Kidney (tissue), 14 donors: ENCODE data around the gene RHCG. TPM values are rescaled to one million over a fixed set of nuclear protein-coding genes. Genes with fewer than 3 reads are reported as not detected.

Experiments
- DNase-seq, 5 donors: peaks; one replicate each; pipeline ENCODE4 v3.0.0-alpha.2; 2013 to 2020
- FAIRE-seq: peaks from 2 replicates; lab custom pipeline; 2012; peaks lifted over from hg19 to GRCh38; lab: Jason Lieb, UNC
- H3K27ac ChIP-seq, 2 donors: one replicate each; pipeline ENCODE4 v1.7.0; 2013; ENCODE audit warnings: low read depth in 2 of 2, low read length in 2 of 2, inconsistent platforms in 1 of 2
- H3K27me3 ChIP-seq: one replicate; pipeline ENCODE4 v1.7.1; 2013; ENCODE audit warnings: low read length, inconsistent platforms; ENCODE audit not compliant: control insufficient read depth, insufficient read depth
- H3K36me3 ChIP-seq, 3 donors: one replicate each; pipeline versions ENCODE4 v1.7.0 to v1.7.1; 2013; ENCODE audit warnings: low read length in 3 of 3, control low read depth in 1 of 3, inconsistent platforms in 1 of 3; ENCODE audit not compliant: insufficient read depth in 3 of 3, control insufficient read depth in 2 of 3
- H3K4me1 ChIP-seq, 3 donors: one replicate each; pipeline versions ENCODE4 v1.7.0 to v1.7.1; 2013; ENCODE audit warnings: low read length in 3 of 3, inconsistent platforms in 1 of 3, low read depth in 1 of 3; ENCODE audit not compliant: control insufficient read depth in 2 of 3, insufficient read depth in 2 of 3
- H3K4me3 ChIP-seq, 3 donors: one replicate each; pipeline versions ENCODE4 v1.7.0 to v1.8.1; 2013; ENCODE audit warnings: low read length in 3 of 3, control low read depth in 1 of 3, inconsistent platforms in 1 of 3
- H3K9ac ChIP-seq, 3 donors: one replicate each; pipeline versions ENCODE4 v1.7.0 to v1.7.1; 2013; ENCODE audit warnings: low read length in 3 of 3, control low read depth in 1 of 3, inconsistent platforms in 1 of 3
- H3K9me3 ChIP-seq, 3 donors: one replicate each; pipeline versions ENCODE4 v1.7.0 to v1.7.1; 2013; ENCODE audit warnings: low read length in 3 of 3, control low read depth in 1 of 3, inconsistent platforms in 1 of 3; ENCODE audit not compliant: control insufficient read depth in 2 of 3, insufficient read depth in 1 of 3
- intact Hi-C: fragments of 100-400 bp; cut with DNase I; formaldehyde crosslinking; loops from one replicate; pipeline ENCODE4 v1.11.1; 2022
- polyA plus RNA-seq: library from polyadenylated mRNA; stranded (reverse); fragments of 350-450 nt; fragmentation: Illumina TruSeq; extraction: RNeasy Lipid Tissue Mini Kit (QIAGEN cat#74804); gene quantifications from one replicate; pipeline ENCODE4 v1.2.3, GENCODE V29; 2014; ENCODE audit warnings: low read depth, low replicate concordance; ENCODE audit not compliant: insufficient read depth
- total RNA-seq: library from RNA; stranded (reverse); fragmentation: NEBNext Ultra II Directional; extraction: Animal tissue kit (Norgen Biotek cat#: 25700); gene quantifications from one replicate; pipeline ENCODE4 v1.2.1, GENCODE V29; 2021
- TF ChIP-seq, protein P1 (sequence below): IDR thresholded peaks from 3 replicates; pipeline ENCODE4 v1.5.1; 2012; ENCODE audit warnings: mild to moderate bottlenecking, moderate library complexity, borderline replicate concordance; ENCODE audit not compliant: insufficient read depth; ENCODE audit errors: extremely low read depth
- donor health status: control.
- donor health status: control.
- donor health status: control.
- donor health status: control.
- donor health status: control.
- donor health status: DM: yes; HTN: yes; CAD: no.
- donor health status: Normal renal cell carcinoma (clear cell type).

Gene RHCG
- total and polyA plus RNA-seq, 2 donors from 2014 or later: 1.5 to 373 TPM

DNA sequence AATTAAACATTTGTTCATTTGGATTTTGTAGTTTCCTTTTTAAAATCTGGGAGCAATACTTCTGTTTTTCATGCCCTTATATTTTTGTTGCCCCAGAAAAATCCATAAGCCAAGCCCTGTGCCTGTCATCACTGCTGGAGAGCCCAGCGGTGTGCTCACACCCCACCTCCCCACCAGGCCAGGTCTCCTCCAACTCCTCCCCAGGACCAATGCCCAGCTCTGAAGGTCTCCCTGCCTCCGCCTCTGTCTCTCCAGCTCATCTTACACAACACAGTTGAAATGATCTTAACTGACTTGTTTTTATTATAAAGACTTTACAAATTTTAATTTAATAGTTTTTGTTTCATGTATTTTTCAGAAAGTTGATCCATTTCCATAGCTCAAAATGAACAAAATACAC lies 66.4 kb downstream of the RHCG start:
- no peak overlapping the region for H3K27ac ChIP-seq
- FAIRE-seq (no peak), DNase-seq (peak in 1 of 5 donors; percentile 26)
- peaks cover 6% of the 10 kb centered on the region for H3K27me3 ChIP-seq
- no peak overlapping the region for H3K9ac ChIP-seq
- intact Hi-C loops: loop anchor here (10.0 kb wide), 1 partner anchor 65 kb away; no protein-coding TSS in a partner anchor
- TF ChIP-seq, protein P1, sequence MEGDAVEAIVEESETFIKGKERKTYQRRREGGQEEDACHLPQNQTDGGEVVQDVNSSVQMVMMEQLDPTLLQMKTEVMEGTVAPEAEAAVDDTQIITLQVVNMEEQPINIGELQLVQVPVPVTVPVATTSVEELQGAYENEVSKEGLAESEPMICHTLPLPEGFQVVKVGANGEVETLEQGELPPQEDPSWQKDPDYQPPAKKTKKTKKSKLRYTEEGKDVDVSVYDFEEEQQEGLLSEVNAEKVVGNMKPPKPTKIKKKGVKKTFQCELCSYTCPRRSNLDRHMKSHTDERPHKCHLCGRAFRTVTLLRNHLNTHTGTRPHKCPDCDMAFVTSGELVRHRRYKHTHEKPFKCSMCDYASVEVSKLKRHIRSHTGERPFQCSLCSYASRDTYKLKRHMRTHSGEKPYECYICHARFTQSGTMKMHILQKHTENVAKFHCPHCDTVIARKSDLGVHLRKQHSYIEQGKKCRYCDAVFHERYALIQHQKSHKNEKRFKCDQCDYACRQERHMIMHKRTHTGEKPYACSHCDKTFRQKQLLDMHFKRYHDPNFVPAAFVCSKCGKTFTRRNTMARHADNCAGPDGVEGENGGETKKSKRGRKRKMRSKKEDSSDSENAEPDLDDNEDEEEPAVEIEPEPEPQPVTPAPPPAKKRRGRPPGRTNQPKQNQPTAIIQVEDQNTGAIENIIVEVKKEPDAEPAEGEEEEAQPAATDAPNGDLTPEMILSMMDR: no peak
- H3K4me1 ChIP-seq: no peaks in the 10 kb centered on the region
- no peak overlapping the region for H3K4me3 ChIP-seq
- H3K36me3 ChIP-seq: no peaks in the 10 kb centered on the region
- no peaks in the 10 kb centered on the region for H3K9me3 ChIP-seq

DNA sequence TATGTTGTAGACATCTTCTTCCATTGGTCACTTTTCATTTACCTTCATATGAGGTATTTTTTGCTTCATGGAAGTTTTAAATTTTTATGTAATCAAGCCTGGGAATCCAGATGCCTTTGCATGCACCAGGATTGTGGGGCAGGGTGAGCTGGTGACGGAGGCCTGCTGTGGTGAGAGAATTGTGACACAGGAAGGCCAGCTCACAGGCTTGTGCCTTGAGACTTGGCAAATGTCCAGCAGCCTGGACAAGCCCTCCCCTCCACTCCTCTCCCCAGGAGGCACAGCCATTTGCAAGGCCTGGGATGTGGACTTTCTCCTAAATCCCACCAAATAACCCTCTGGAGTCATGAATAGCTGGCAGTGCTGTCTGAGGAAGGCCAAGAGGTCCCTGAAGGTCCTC lies 67.4 kb downstream of the RHCG start:
- Histone ChIP-seq H3K9ac (no peak overlapping the region), H3K4me3 (no peak overlapping the region), H3K9me3 (no peaks in the 10 kb centered on the region), H3K27me3 (peaks cover 6% of the 10 kb centered on the region), H3K27ac (no peak overlapping the region), H3K4me1 (no peaks in the 10 kb centered on the region), H3K36me3 (no peaks in the 10 kb centered on the region)
- FAIRE-seq: no peak
- TF ChIP-seq, protein P1: no peak
- DNase-seq: peak in 1 of 5 donors; percentile 46
- intact Hi-C loops: loop anchor here (10.0 kb wide), 1 partner anchor 64 kb away; no protein-coding TSS in a partner anchor

DNA sequence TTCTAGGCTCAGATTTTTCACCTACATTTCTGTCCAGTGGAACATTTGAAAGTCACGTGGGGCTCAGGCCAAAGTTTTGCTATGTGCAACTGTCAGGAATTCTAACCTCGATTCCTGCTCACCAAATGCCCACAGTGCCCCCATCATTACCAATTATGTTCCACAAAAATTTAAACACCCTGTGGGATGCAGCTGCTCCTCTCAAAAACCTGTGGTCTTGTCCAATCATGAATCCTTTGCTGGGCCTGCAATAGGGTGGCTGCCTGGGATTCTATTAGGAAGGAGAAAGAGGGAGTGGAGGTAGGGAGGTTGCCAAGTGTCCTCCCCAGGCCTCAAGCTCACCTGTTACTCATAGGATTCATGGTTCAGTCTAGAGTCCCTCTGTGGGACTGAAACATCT lies 68.1 kb downstream of the RHCG start:
- Histone ChIP-seq H3K4me1 (no peaks in the 10 kb centered on the region), H3K4me3 (no peak overlapping the region), H3K27me3 (peaks cover 6% of the 10 kb centered on the region), H3K9ac (no peak overlapping the region), H3K36me3 (no peaks in the 10 kb centered on the region), H3K27ac (no peak overlapping the region), H3K9me3 (no peaks in the 10 kb centered on the region)
- FAIRE-seq (no peak), DNase-seq (peak in 1 of 5 donors; percentile 32)
- TF ChIP-seq, protein P1: no peak
- intact Hi-C loops: loop anchor here (10.0 kb wide), 1 partner anchor 63 kb away; no protein-coding TSS in a partner anchor

DNA sequence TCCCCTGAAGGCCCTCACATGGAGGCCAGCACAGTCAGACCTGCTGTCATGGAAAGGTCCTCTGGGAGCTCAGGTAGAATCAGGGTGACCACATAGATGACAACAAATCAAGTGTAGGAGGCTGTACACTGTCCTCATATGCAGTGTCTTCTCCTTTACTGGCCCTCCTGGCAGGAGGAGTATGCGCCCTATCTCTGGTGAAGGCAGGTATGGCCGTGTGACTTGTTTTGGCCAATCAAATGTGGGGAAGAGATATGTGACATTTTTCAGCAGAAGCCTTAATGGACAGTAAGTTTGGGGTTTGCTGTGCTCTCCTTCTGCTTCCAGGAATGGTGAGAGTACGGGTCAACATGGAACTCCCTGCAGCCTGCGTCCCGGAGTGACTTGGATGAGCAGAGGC lies 69.9 kb downstream of the RHCG start:
- no peak for FAIRE-seq
- peaks cover 6% of the 10 kb centered on the region for H3K27me3 ChIP-seq
- intact Hi-C loops: loop anchor here (10.0 kb wide), 1 partner anchor 62 kb away; no protein-coding TSS in a partner anchor

More for the DNA sequence above, 69.9 kb downstream of the RHCG start:
- Histone ChIP-seq H3K9ac (no peak overlapping the region), H3K4me1 (no peaks in the 10 kb centered on the region), H3K27ac (no peak overlapping the region), H3K36me3 (no peaks in the 10 kb centered on the region), H3K4me3 (no peak overlapping the region), H3K9me3 (no peaks in the 10 kb centered on the region)
- peak in 1 of 5 donors; percentile 16 for DNase-seq
- TF ChIP-seq, protein P1: no peak
